ENCODE results near the gene ASNSD1. TPM values are rescaled to one million over a fixed set of nuclear protein-coding genes. Genes with fewer than 3 reads are reported as not detected.

Gene ASNSD1
- total RNA-seq, 6 experiments from 2014 or later = 18.7 to 31.6 (median 27.0) TPM

DNA sequence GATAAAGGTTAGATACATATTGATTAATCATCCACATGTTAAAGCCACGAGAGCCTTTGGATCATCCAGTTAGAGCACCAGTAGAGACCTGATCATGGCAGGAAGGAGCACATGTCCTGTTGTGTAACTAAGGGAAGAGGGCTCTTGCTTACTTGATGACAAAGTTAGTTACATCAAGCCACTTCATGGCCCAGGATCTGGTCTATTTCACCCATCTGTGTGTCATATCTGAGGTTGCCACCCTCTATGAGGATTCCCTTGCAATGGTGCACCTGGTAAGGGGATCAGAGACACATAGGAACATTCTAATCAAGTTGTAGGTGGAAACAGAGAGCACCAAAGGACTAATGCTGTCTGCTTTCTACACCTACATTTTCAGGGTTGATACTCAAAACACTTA, 19.9 kb downstream of the ASNSD1 start:
- H3K4me1 ChIP-seq = no peaks in the 10 kb centered on the region
- DNase-seq = no peak
- peaks cover 0 to 6% (median 0%) of the 10 kb centered on the region in 4 donors for H3K9me3 ChIP-seq
- H3K4me3 ChIP-seq = no peak overlapping the region
- no peak for TF ChIP-seq POLR2A (IDR thresholded peaks at IDR 0.05)
- TF ChIP-seq, protein P1, sequence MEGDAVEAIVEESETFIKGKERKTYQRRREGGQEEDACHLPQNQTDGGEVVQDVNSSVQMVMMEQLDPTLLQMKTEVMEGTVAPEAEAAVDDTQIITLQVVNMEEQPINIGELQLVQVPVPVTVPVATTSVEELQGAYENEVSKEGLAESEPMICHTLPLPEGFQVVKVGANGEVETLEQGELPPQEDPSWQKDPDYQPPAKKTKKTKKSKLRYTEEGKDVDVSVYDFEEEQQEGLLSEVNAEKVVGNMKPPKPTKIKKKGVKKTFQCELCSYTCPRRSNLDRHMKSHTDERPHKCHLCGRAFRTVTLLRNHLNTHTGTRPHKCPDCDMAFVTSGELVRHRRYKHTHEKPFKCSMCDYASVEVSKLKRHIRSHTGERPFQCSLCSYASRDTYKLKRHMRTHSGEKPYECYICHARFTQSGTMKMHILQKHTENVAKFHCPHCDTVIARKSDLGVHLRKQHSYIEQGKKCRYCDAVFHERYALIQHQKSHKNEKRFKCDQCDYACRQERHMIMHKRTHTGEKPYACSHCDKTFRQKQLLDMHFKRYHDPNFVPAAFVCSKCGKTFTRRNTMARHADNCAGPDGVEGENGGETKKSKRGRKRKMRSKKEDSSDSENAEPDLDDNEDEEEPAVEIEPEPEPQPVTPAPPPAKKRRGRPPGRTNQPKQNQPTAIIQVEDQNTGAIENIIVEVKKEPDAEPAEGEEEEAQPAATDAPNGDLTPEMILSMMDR (IDR thresholded peaks at IDR 0.05) = no peak
- WGBS (ENCODE audit: insufficient coverage, low coverage, low lambda C conversion rate, missing lambda C conversion rate) = 31% methylated on average over 1 of the region's 1 CpG
- no peak overlapping the region for H3K27ac ChIP-seq
- H3K36me3 ChIP-seq = no peaks in the 10 kb centered on the region
- ATAC-seq = no peak
- intact Hi-C loops (cut with DNase I) = no loop called here
- no peaks in the 10 kb centered on the region for H3K27me3 ChIP-seq

DNA sequence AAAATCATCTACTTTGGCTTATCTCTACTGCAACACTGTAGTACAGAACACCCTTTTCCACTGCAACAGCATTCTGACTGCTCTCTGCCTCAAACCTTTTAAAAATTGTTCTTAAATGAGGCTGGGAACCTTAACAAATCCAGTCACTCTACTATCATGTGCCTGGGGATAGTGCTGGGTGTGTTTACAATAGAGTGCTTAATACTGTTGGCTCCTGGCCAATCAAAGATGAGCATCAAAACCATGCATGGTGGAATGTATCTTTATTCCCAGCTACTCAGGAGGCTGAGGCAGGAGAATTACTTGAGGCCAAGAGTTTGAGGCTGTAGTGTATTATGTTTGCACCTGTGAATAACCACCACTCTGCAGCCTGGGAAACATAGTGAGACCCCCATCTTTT, 20.6 kb downstream of the ASNSD1 start:
- no peaks in the 10 kb centered on the region for H3K36me3 ChIP-seq

DNA sequence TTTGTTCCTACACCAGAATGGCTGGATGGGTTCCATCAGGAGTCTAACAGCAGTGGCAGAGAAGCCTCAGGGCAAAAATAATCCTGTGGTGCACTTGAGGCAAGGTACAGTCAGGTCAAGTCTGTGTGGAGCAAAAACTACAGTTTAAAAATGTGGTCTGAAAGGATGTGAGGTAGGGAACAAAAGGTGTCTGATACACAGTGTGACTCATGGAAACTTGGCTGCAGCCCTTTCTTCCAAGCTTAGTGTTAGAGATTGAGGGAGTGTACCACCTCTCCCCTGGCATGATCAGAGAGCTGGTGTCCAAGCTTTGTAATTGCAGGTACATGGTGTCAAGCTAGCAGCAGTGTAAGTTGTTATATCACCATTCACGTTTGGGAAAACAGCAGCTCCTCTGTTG, 22.1 kb downstream of the ASNSD1 start:
- intact Hi-C loops (cut with DNase I) = no loop called here
- Histone ChIP-seq H3K27ac (no peak overlapping the region), H3K4me3 (no peak overlapping the region), H3K9me3 (peaks cover 0 to 6% (median 0%) of the 10 kb centered on the region in 4 donors), H3K36me3 (no peaks in the 10 kb centered on the region), H3K27me3 (no peaks in the 10 kb centered on the region), H3K4me1 (no peaks in the 10 kb centered on the region)
- no peak for TF ChIP-seq POLR2A (IDR thresholded peaks at IDR 0.05)
- TF ChIP-seq, protein P1 (IDR thresholded peaks at IDR 0.05) = no peak
- no peak for DNase-seq
- WGBS (ENCODE audit: insufficient coverage, low coverage, low lambda C conversion rate, missing lambda C conversion rate) = 80% methylated on average over 1 of the region's 1 CpG
- no peak for ATAC-seq

More for the DNA sequence above, 20.6 kb downstream of the ASNSD1 start:
- Histone ChIP-seq H3K9me3 (peaks cover 0 to 6% (median 0%) of the 10 kb centered on the region in 4 donors), H3K4me1 (no peaks in the 10 kb centered on the region), H3K4me3 (no peak overlapping the region), H3K27ac (no peak overlapping the region), H3K27me3 (no peaks in the 10 kb centered on the region)
- TF ChIP-seq, protein P1 (IDR thresholded peaks at IDR 0.05) = no peak
- ATAC-seq (no peak), DNase-seq (no peak)
- intact Hi-C loops (cut with DNase I) = no loop called here

DNA sequence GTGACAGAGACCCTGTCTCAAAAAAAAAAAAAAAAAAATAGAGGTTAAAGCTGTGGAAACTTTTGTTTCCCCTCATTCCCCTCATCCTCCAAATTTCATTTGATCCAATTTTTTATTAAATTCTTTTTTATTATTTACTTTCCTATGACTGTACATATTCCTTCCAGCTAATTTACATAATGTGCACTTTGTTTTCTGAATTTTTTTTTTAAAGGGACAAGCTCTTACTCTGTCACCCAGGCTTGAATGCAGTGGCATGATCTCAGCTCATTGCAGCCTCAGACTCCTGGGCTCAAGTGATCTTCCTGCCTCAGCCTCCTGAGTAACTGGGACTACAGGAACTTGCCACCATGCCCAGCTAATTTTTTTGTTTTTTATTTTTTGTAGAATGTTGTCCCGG, 23.6 kb downstream of the ASNSD1 start:
- 45% methylated on average over 1 of the region's 1 CpG for WGBS (ENCODE audit: insufficient coverage, low coverage, low lambda C conversion rate, missing lambda C conversion rate)
- Histone ChIP-seq H3K4me3 (no peak overlapping the region), H3K36me3 (peaks cover 0 to 4% (median 0%) of the 10 kb centered on the region in 4 donors), H3K4me1 (no peaks in the 10 kb centered on the region), H3K9me3 (no peaks in the 10 kb centered on the region), H3K27me3 (no peaks in the 10 kb centered on the region), H3K27ac (no peak overlapping the region)
- intact Hi-C loops (cut with DNase I) = no loop called here
- ATAC-seq = no peak
- no peak for TF ChIP-seq POLR2A (IDR thresholded peaks at IDR 0.05)
- TF ChIP-seq, protein P1 (IDR thresholded peaks at IDR 0.05) = no peak
- no peak for DNase-seq

Data from right lobe of liver (tissue), 6 donors.